Fibroblast of lung (primary cell): ENCODE measurements around the gene SGMS2.

Experiments used
- CTCF ChIP-seq, 2 donors: IDR thresholded peaks in 1 of 2; conservative IDR thresholded peaks in 1 of 2; 1 replicate in 1 of 2; 2 replicates in 1 of 2; pipeline ENCODE4 v1.5.1; 2011 to 2012; ENCODE audit warnings: low read length in 2 of 2, control low read depth in 1 of 2, inconsistent platforms in 1 of 2, low read depth in 1 of 2, mild to moderate bottlenecking in 1 of 2
- EZH2 ChIP-seq: IDR thresholded peaks from 2 replicates; pipeline ENCODE4 v1.5.1; 2012; ENCODE audit warnings: low read length, control low read depth, mild to moderate bottlenecking; ENCODE audit errors: missing control alignments

- TF ChIP-seq CTCF (conservative IDR thresholded peaks at IDR 0.05 in 1 of 2, IDR thresholded peaks at IDR 0.05 in 1 of 2; ENCODE audit: low read depth in 1 of 2, low read length in 2 of 2) (peak; percentile 54 to 63), EZH2 (no peak)
These were observed 88.7 kb downstream of the SGMS2 start for GRCh38 chr4:107913283-107913899.
